ENCODE results near the gene HS6ST2.

GRCh38 chrX:132909643-132910042 is 48.8 kb downstream of the HS6ST2 start:
- TF ChIP-seq EZH2 (IDR thresholded peaks at IDR 0.05; ENCODE audit: borderline replicate concordance, low read depth, low read length) (no peak), RFX5 (IDR thresholded peaks at IDR 0.05; ENCODE audit: low read depth, low read length) (no peak)

All from K562 (cell line).